Dedifferentiated amniotic fluid mesenchymal stem cell (primary cell): ENCODE results near the gene GALR2.

ENCODE experiments used
- DNase-seq: peaks from one replicate; pipeline ENCODE4 v3.0.0-alpha.2; 2016; ENCODE audit errors: extremely low spot score

Gene GALR2

DNA sequence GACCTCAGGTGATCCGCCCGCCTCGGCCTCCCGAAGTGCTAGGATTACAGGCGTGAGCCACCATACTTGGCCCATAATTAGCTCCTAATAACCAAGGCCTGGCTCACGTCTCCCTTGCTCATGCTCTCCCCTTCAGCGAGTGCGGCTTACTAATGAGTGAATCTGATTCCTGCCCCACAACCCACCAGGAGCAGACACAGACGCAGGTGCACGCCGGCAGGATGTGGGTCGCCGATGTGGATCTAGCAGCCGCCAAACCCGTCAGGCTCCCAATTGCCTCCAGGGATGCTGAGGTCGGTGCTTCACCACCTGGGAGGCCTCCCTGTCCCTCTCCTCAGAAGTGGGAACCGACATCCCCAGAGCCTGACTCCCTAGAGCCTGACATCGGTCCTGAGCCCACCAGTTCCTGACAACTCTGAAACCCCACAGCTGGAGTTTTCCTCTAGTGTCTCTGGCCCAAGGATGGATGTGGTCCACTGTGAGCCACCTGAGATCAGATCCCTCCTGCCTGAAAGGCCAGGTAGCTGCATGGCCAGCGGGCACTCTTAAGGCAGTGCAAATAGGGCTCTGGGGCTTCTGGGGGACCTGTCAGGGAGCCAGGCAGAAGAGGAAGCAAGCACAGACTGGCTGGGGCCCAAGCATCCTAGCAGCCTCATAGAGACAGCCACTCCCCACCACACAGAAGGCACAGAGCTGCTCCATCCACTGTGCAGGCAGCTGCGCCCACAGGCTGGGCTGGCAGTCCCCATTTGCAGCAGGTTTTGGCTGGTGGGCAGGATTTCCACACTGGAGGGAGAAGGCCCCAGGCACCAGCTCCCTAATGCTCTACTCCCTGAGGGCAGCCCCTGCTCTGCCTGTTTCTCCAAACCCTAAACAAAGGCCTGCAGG is 18.2 kb downstream of the GALR2 start:
- no peak for DNase-seq

- no peak for DNase-seq
These were observed 19.5 kb downstream of the GALR2 start for GRCh38 chr17:76094046-76094445.

GRCh38 chr17:76095943-76096342 is 21.4 kb downstream of the GALR2 start:
- no peak for DNase-seq

- DNase-seq: no peak
These were observed 23.2 kb downstream of the GALR2 start for GRCh38 chr17:76097716-76098295.

GRCh38 chr17:76102944-76103273 is 28.3 kb downstream of the GALR2 start:
- no peak for DNase-seq

GRCh38 chr17:76103274-76104139 is 28.9 kb downstream of the GALR2 start, which contains the start of gene EXOC7:
Gene EXOC7 (minus strand): TSS chr17:76103787. CDS start chr17:76103692, 95 bp downstream.
- peak; percentile 87 for DNase-seq

- DNase-seq: no peak
These were observed 29.7 kb downstream of the GALR2 start for GRCh38 chr17:76104140-76104895.

DNA sequence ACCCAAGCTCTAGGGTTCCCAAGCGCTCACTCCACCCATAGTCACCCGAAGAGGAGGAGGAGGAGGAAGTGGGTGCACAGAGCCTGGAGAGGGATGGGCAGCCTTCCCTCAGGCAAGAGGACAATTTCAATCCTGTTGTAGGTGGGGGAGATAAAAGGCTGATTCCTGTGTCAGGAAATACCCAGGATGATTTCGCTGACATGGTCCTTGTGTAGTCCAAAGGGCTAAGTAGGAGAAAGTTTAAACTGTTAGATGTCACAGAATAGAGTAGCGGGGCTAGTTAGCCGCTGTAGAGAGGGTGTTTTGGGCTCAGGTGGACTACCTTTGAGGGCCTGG is 30.3 kb downstream of the GALR2 start:
- DNase-seq: no peak

DNA sequence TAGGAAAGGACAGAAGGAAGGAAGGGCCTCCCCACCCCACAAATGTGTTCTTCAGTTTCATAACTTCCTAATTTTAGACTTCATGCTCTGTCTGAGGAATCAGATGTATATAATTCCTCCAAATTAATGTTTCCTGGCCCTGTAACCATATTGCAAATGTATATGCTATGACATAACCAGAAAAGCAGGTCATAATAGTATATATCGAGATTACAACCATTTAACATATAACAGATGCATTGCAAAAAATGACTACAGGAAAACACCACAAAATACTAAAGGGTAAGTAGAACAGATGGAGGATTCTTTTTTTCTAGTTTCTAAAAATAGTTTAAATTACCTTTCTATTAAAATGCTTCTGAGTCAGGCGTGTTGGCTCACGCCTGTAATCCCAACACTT is 32.1 kb downstream of the GALR2 start:
- DNase-seq: no peak

- DNase-seq: no peak
These were observed 32.9 kb downstream of the GALR2 start for GRCh38 chr17:76107509-76107908.

DNA sequence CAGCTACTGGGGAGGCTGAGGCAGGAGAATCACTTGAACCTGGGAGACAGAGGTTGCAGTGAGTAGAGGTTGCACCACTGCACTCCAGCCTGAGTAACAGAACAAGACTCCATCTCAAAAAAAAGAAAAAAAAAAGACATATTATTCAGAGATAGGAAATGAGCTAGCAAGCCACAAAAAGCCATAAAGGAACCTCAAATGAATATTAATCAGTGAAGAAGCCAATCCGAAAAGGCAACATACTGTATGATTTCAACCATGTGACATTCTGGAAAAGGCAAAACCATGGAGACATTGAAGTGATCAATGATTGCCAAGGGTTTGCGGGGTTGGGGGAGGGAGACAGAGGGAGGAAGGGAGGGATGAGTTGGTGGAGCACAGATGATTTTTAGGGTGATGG is 37.4 kb downstream of the GALR2 start:
- DNase-seq: no peak

DNA sequence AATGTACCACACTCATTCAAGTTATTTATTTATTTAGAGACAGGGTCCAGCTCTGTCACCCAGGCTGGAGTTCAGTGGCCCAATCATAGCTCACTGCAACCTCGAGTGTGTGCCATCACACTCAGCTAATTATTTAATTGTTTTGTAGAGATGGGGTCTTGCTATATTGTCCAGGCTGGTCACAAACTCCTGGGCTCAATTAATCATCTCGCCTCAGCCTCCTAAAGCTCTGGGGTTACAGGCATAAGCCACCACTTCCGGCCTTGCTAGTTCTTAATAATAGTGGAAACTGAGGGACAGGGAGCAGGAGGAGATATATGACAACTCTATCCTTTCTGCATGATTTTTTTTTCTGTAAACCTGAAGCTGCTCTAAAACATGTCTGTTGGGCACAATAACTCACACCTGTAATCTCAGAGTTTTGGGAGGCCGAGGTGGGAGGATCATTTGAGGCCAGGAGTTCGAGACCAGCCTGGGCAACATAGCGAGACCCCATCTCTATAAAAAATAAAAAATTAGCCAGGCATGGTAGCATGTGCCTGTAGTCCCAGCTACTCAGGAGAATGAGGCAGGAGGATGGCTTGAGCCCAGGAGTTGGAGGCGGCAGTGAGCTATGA is 40.7 kb downstream of the GALR2 start:
- no peak for DNase-seq

GRCh38 chr17:76119409-76120371 is 45.1 kb downstream of the GALR2 start:
- DNase-seq: no peak

DNA sequence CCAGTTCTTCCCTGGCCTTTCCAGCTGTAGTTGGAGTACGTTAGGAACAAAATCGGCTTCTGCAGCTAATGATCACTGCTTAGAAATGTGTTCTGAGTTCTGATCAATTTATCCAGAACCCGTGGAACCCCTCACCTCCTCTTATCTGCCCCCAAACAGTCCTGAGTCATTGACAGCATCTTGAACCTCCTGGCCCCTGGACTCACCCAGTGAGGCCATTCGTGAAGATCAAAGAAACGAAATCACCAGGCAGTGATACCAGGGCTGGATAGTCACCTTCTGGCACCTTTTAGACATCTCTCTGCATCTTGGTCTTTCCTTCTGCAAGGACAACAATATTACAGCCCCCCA is 46.1 kb downstream of the GALR2 start:
- DNase-seq: no peak

- DNase-seq: no peak
These were observed 47.4 kb downstream of the GALR2 start for GRCh38 chr17:76121932-76122430.

GRCh38 chr17:76122431-76123190 is 48.0 kb downstream of the GALR2 start:
- no peak for DNase-seq

DNA sequence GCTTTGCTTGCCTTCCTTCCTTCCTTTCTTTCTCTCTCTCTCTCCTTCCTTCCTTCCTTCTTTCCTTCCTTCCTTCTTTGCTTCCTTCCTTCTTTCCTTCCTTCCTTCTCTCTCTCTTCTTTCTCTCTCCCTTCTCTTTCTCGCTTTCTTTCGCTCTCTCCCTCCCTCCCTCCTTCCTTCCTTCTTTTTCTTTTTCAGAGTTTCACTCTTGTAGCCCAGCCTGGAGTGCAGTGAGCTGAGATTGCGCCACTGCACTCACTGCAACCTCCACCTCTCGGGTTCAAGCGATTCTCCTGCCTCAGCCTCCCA is 48.6 kb downstream of the GALR2 start:
- DNase-seq: no peak

- DNase-seq: no peak
These were observed 49.4 kb downstream of the GALR2 start for GRCh38 chr17:76123749-76124581.
